Kidney (tissue), 22 donors: ENCODE measurements around the gene CPLX1. TPM values are rescaled to one million over a fixed set of nuclear protein-coding genes. Genes with fewer than 3 reads are reported as not detected.

Experiments used
- DNase-seq, 5 donors: peaks; one replicate each; pipeline ENCODE4 v3.0.0-alpha.2; 2013 to 2020
- FAIRE-seq: peaks from 2 replicates; lab custom pipeline; 2012; peaks lifted over from hg19 to GRCh38; lab: Jason Lieb, UNC
- H3K27ac ChIP-seq, 2 donors: one replicate each; pipeline ENCODE4 v1.7.0; 2013; ENCODE audit warnings: low read depth in 2 of 2, low read length in 2 of 2, inconsistent platforms in 1 of 2
- H3K27me3 ChIP-seq: one replicate; pipeline ENCODE4 v1.7.1; 2013; ENCODE audit warnings: low read length, inconsistent platforms; ENCODE audit not compliant: control insufficient read depth, insufficient read depth
- H3K36me3 ChIP-seq, 3 donors: one replicate each; pipeline versions ENCODE4 v1.7.0 to v1.7.1; 2013; ENCODE audit warnings: low read length in 3 of 3, control low read depth in 1 of 3, inconsistent platforms in 1 of 3; ENCODE audit not compliant: insufficient read depth in 3 of 3, control insufficient read depth in 2 of 3
- H3K4me1 ChIP-seq, 3 donors: one replicate each; pipeline versions ENCODE4 v1.7.0 to v1.7.1; 2013; ENCODE audit warnings: low read length in 3 of 3, inconsistent platforms in 1 of 3, low read depth in 1 of 3; ENCODE audit not compliant: control insufficient read depth in 2 of 3, insufficient read depth in 2 of 3
- H3K4me3 ChIP-seq, 3 donors: one replicate each; pipeline versions ENCODE4 v1.7.0 to v1.8.1; 2013; ENCODE audit warnings: low read length in 3 of 3, control low read depth in 1 of 3, inconsistent platforms in 1 of 3
- H3K9ac ChIP-seq, 3 donors: one replicate each; pipeline versions ENCODE4 v1.7.0 to v1.7.1; 2013; ENCODE audit warnings: low read length in 3 of 3, control low read depth in 1 of 3, inconsistent platforms in 1 of 3
- H3K9me3 ChIP-seq, 3 donors: one replicate each; pipeline versions ENCODE4 v1.7.0 to v1.7.1; 2013; ENCODE audit warnings: low read length in 3 of 3, control low read depth in 1 of 3, inconsistent platforms in 1 of 3; ENCODE audit not compliant: control insufficient read depth in 2 of 3, insufficient read depth in 1 of 3
- intact Hi-C: fragments of 100-400 bp; cut with DNase I; formaldehyde crosslinking; loops from one replicate; pipeline ENCODE4 v1.11.1; 2022
- long read RNA-seq, 10 donors: library from polyadenylated mRNA in 1 of 10; unstranded in 1 of 10; transcript quantifications; one replicate each; pipeline ENCODE4 v2.0.0 and lab custom pipeline, GENCODE V29; 2021 to 2026
- polyA plus RNA-seq: library from polyadenylated mRNA; stranded (reverse); fragments of 350-450 nt; fragmentation: Illumina TruSeq; extraction: RNeasy Lipid Tissue Mini Kit (QIAGEN cat#74804); gene quantifications from one replicate; pipeline ENCODE4 v1.2.3, GENCODE V29; 2014; ENCODE audit warnings: low read depth, low replicate concordance; ENCODE audit not compliant: insufficient read depth
- total RNA-seq: library from RNA; stranded (reverse); fragmentation: NEBNext Ultra II Directional; extraction: Animal tissue kit (Norgen Biotek cat#: 25700); gene quantifications from one replicate; pipeline ENCODE4 v1.2.1, GENCODE V29; 2021
- TF ChIP-seq, protein P1 (sequence below): IDR thresholded peaks from 3 replicates; pipeline ENCODE4 v1.5.1; 2012; ENCODE audit warnings: mild to moderate bottlenecking, moderate library complexity, borderline replicate concordance; ENCODE audit not compliant: insufficient read depth; ENCODE audit errors: extremely low read depth
- donor health status: control.
- donor health status: control.
- donor health status: control.
- donor health status: control.
- donor health status: control.
- donor health status: DM: yes; HTN: yes; CAD: no.
- donor health status: Normal renal cell carcinoma (clear cell type).

The CPLX1 gene
- 10.2 TPM for total RNA-seq
- polyA plus RNA-seq: 3.9 TPM
- long read RNA-seq, donor 1, partial matches to known transcripts: 0 of 1 reads
- long read RNA-seq, donor 1, other reads (novel, unspliced or antisense): 0 of 1 reads
- long read RNA-seq, donor 2, partial matches to known transcripts: 0 of 1 reads
- long read RNA-seq, donor 2, other reads (novel, unspliced or antisense): 0 of 1 reads
- long read RNA-seq, donor 3: 0 reads
- long read RNA-seq, donor 4: 0 reads
- long read RNA-seq, donor 5: 0 reads
- long read RNA-seq, donor 6, partial matches to known transcripts: 0 of 1 reads
- long read RNA-seq, donor 6, other reads (novel, unspliced or antisense): 0 of 1 reads
- long read RNA-seq, donor 7, partial matches to known transcripts: 0 of 7 reads
- long read RNA-seq, donor 7, other reads (novel, unspliced or antisense): 7 of 7 reads
- long read RNA-seq, donor 8, partial matches to known transcripts: 0 of 1 reads
- long read RNA-seq, donor 8, other reads (novel, unspliced or antisense): 0 of 1 reads
- long read RNA-seq, donor 9: 0 reads
- long read RNA-seq, donor 10, partial matches to known transcripts: 0 of 1 reads
- long read RNA-seq, donor 10, other reads (novel, unspliced or antisense): 0 of 1 reads

DNA sequence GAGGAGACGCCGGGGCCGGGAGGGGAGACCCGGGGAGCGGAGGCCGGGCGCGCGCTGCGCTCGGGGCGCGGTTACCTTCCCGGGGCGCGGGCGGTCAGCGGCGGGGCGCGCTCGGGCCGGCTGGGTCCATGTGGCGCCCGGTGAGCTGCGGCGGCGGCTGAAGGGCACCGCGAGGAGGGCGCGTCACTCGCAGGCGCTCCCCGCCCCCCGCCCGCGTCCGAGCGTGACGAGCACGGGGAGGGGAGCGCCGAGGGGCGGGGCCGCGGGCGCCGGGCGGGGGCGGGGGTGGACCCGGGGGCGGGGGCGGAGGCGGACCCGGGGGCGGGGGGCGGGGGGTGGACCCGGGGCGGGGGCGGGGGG, at the start of gene CPLX1:
CPLX1 (minus strand) TSS at position 159 of the 360 bp plus-strand sequence. CDS start 1,607 bp downstream, outside the sequence.
- intact Hi-C loops: no loop called here
- FAIRE-seq: no peak
- Histone ChIP-seq H3K9ac (no peak within 1 kb of the TSS), H3K36me3 (no peaks in the 10 kb centered on the region), H3K4me3 (no peak within 1 kb of the TSS), H3K4me1 (no peaks in the 10 kb centered on the region), H3K27me3 (peaks cover 11% of the 10 kb centered on the region), H3K9me3 (no peaks in the 10 kb centered on the region), H3K27ac (no peak within 1 kb of the TSS)
- TF ChIP-seq, protein P1, sequence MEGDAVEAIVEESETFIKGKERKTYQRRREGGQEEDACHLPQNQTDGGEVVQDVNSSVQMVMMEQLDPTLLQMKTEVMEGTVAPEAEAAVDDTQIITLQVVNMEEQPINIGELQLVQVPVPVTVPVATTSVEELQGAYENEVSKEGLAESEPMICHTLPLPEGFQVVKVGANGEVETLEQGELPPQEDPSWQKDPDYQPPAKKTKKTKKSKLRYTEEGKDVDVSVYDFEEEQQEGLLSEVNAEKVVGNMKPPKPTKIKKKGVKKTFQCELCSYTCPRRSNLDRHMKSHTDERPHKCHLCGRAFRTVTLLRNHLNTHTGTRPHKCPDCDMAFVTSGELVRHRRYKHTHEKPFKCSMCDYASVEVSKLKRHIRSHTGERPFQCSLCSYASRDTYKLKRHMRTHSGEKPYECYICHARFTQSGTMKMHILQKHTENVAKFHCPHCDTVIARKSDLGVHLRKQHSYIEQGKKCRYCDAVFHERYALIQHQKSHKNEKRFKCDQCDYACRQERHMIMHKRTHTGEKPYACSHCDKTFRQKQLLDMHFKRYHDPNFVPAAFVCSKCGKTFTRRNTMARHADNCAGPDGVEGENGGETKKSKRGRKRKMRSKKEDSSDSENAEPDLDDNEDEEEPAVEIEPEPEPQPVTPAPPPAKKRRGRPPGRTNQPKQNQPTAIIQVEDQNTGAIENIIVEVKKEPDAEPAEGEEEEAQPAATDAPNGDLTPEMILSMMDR: no peak
- DNase-seq: peak in 4 of 5 donors; percentile 37 to 69 (median 64)

DNA sequence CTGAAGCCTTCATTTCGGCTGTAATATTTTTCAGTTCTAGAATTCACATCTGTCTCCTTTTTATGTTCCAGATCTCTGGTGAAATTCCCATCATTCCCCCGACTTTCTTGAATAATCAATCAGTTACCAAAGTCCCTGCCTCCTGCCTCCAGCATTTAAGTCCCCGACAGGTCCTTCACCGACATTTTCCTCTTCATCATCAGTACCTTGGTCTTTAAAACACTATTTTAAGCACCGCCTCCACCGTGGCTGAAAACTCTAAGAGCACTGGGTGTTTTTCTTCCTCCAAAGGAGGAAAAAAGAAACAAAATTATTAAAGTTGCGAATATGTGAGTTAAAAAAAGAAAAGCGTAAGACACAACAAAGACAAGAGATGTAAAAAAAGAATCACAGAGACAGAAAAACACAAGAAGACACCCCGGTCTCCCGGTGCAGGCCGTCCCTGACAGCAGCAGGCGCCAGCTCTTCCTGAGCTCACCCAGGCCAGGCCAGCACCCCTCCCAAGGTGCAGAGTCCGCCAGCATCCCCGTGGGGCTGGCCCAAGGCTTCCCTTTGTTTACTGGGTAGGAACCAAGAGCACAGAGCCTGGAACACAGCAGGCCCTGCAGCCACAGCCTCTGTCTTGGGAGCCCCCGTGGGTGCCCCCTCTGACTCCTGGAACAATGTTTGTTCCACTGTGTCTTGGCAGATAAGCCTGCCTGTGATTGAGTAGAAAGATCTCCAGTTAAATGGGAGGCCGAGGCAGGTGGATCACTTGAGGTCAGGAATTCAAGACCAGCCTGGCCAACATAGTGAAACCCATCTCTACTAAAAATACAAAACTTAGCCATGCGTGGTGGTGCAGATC, 49.3 kb upstream of the CPLX1 start:
- DNase-seq: peak in 1 of 5 donors; percentile 45

DNA sequence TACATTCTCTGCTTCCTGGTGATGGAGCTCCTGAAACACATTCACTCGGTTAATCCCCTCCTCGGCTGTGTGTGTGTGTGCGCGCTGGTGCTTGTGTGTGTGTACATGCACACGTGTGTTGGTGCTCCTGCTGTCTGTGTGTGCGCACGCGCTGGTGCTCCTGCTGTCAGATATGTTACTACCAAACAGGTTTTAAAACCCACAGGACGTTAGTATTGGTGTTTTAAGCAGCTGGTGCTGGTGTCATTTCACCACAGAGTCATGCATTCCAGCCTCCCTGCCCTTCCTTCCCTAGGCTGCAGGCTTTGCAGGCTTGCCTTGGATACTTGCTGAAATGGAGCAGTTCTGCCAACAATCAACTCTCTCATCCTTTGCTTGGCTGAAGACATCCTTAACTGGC, 48.1 kb upstream of the CPLX1 start:
- TF ChIP-seq, protein P1: no peak
- Histone ChIP-seq H3K4me1 (peaks cover 0 to 7% (median 2%) of the 10 kb centered on the region in 3 donors), H3K9ac (no peak overlapping the region), H3K27ac (peak overlapping the region in 1 of 2 donors; percentile 48), H3K36me3 (peaks cover 12 to 26% (median 22%) of the 10 kb centered on the region in 3 donors), H3K9me3 (peaks cover 0 to 6% (median 0%) of the 10 kb centered on the region in 3 donors), H3K4me3 (peak overlapping the region in 1 of 3 donors; percentile 35), H3K27me3 (no peaks in the 10 kb centered on the region)
- no peak for FAIRE-seq
- DNase-seq: no peak
- intact Hi-C loops: no loop called here

More for the DNA sequence above, 49.3 kb upstream of the CPLX1 start:
- FAIRE-seq: no peak
- Histone ChIP-seq H3K9ac (no peak overlapping the region), H3K4me3 (no peak overlapping the region), H3K4me1 (peaks cover 0 to 7% (median 0%) of the 10 kb centered on the region in 3 donors), H3K27ac (no peak overlapping the region), H3K27me3 (no peaks in the 10 kb centered on the region), H3K36me3 (peaks cover 3 to 17% (median 11%) of the 10 kb centered on the region in 3 donors), H3K9me3 (no peaks in the 10 kb centered on the region)
- TF ChIP-seq, protein P1: no peak
- intact Hi-C loops: no loop called here
